ENCODE measurements around the gene NBPF1.
"Not testable (repeated sequence)": the region's sequence is repeated elsewhere in the genome, so short reads cannot be mapped to it uniquely, and the experiment has no call there.

NBPF1 gene

GRCh38 chr1:16621681-16622315 lies 8.4 kb upstream of the NBPF1 start:
- not testable (repeated sequence) for DNase-seq (ENCODE audit: low read depth)

DNA sequence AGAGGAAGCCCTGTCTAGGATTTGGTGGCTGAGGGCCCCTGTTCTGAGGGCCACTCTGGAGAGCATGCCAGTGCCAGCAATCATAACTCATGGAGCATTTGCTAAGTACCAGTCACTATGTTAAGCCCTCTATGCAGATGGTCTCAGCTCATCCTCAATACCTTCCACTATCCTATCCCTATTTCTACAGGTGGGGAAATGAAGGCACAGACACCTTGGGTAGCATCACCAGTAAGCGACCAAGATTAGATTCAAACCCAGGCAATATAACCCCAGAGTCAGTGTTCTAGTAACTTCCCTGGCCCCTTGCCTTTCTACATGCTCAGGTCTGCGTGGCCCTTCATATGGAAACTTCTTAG lies 7.9 kb upstream of the NBPF1 start:
- DNase-seq (ENCODE audit: low read depth): no peak

- DNase-seq (ENCODE audit: low read depth): not testable (repeated sequence)
These were observed 6.6 kb upstream of the NBPF1 start for GRCh38 chr1:16619803-16620501.

DNA sequence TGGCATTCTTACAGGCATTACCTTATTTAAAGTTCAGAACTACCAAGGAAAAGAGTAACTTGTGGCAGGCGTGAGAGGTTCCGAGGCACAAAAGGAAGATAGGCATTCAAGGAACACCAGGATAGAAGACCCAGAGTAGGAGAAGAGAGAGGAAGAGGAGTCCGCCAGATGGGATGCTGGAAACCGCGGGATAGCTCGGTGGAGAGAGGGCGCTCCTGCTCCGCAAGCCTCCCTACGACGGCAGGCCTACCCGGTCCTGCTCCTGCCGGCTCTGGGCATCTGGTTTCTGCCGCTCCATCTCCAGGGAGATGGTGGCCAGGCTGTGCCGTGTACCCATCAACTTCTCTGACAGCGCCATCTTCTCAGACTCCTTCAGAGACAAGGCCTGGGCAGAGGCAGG lies 5.4 kb upstream of the NBPF1 start:
- DNase-seq (ENCODE audit: low read depth): no peak

DNA sequence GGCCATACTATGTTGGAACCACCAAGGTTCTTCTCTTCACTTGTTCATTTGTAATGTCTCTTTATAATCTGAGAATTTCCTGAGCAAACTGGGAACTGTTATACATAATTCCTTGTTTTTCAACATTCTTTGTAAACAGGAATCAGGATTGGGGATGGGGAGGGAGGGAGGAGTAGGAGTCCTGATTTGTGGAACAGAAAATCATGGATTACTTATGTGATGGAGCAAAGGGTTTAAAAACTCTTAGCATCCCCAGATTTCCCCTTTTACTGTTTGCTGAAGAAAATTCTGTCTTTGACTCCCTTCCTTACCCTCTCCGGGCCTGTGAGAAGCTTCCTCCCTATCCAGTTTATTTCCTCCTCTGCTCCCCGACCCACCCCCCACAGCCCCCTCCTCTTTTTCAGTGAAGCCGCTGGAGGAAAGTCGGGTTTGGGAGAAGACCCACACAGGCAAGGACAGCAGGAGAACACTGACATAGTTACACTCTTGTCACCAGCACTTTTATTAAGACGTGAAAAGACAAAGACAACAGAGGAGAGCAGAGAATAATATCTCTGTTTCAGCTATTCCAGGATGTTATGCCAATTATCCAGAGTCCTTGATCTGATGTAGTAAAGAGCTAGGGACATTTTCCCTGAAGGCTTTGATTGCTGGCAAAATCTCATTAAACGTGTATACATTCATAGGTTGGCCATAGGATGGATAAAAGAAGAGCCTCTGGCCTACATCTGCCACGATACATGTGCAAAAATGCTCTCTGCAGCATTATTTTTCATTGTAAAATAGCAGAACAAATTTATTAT lies 4.6 kb upstream of the NBPF1 start:
- DNase-seq (ENCODE audit: low read depth): no peak

GRCh38 chr1:16617114-16617631 lies 3.8 kb upstream of the NBPF1 start:
- no peak for DNase-seq (ENCODE audit: low read depth)

GRCh38 chr1:16615253-16616252 lies 2.2 kb upstream of the NBPF1 start:
- DNase-seq (ENCODE audit: low read depth): no peak

DNA sequence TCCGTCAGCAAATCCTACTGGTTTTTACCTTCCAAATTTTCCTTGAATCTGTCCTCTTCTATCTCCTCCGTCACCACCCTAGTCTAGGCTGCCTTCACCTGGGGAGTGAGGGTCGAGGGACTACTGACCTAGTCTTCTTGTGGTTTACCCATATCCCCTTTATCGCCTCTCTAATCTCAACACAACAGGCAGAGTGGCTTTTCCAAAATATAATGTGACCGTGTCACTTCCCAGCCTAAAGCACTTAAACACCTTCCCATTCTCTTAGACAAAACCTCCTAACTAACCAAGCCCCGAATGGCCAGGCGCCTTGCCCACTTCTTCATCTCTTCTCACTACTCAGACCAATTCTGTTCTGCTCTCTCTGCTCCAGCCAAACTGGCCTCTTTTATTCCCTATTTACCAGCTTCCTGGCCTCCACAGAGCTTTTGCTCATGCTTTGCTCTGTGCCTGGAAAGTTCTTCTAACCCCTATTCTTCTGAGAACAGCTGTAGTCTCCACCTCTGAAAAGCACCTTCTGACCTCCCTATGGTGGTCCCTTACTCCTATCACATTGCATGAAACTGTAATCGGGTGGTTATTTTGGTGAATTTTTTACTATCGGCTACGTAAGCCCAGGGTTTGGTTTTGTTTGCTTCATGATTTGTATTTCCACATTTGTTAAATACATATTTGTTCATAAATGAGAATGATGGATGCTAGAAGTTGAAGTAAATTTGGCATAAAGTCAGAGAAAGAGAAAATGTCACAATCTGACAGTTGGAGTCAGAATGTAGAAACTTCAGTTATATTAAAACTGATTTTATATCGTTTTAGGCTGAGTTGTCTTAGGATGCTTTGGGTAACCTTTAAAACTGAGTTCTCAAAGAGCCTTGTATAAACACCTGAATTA lies 1.2 kb upstream of the NBPF1 start:
- no peak for DNase-seq (ENCODE audit: low read depth)

GRCh38 chr1:16612332-16613172 lies 812 bp downstream of the NBPF1 start:
- DNase-seq (ENCODE audit: low read depth): no peak

- DNase-seq (ENCODE audit: low read depth): not testable (repeated sequence)
These were observed 1.4 kb downstream of the NBPF1 start for GRCh38 chr1:16611981-16612331.

- not testable (repeated sequence) for DNase-seq (ENCODE audit: low read depth)
These were observed 2.2 kb downstream of the NBPF1 start for GRCh38 chr1:16611164-16611563.

DNA sequence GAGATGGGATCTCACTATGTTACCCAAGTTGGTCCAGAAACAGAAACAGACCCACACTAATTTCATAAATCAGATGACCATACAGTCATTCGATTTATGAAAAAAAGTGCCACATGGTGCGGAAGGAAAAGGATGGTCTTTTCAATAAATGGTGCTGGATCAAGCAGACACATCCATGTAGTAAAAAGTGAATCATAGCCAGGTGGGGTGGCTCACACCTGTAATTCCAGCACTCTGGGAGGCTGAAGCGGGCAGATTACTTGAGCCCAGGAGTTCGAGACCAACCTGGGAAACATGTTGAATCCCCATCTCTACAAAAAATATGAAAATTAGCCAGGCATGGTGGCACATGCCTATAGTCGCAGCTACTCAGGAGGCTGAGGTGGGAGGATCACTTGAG lies 2.8 kb downstream of the NBPF1 start:
- DNase-seq (ENCODE audit: low read depth): not testable (repeated sequence)

DNA sequence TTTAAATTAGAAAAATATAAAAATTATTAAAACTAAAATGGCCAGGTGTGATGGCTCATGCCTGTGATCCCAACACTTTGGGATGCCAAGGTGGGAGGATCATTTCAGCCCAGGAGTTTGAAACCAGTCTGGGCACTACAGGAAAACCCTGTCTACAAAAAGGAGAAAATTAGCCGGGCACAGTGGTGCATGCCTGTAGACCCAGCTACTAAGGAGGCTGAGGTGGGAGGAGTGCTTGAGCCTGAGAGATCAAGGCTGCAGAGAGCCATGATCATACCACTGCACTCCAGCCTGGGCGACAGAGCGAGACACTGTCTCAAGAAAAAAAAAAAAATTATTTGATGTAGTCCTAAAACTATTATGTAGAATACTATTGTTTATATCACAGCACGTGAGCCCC lies 3.6 kb downstream of the NBPF1 start:
- DNase-seq (ENCODE audit: low read depth): not testable (repeated sequence)

DNA sequence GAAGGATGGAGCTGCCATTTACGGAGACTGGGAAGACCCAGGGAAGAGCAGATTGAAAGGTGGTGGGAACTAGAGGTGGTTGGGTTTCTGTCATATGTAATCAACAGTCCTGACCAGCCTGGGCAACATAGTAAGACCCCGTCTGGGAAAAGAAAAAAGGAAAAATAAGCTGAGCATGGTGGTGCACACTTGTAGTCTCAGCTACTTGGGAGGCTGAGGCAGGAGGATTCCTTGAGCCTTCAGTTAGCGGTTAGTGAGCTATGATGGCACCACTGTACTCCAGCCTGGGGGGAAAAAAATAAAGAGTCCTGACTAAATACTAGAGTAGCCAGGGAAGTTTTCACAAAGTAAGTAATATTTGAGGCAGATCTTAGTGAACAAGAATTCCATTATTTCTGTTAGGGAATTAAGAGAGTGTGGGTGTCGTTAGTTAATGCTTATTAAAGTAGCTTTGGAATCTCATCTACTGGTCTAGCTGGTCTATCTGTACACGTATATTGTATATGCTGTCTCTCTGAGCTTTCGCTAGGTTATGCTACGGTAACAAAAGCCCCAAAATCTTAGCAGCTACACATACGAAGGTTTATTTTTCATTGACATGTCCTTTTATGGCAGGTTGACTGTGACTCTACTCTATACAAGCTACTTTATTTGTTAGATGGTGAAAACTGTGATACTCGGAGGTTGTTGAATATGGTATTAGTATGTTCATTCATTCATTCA lies 4.4 kb downstream of the NBPF1 start:
- no peak for DNase-seq (ENCODE audit: low read depth)

GRCh38 chr1:16607853-16608815 lies 5.2 kb downstream of the NBPF1 start:
- DNase-seq (ENCODE audit: low read depth): not testable (repeated sequence)

DNA sequence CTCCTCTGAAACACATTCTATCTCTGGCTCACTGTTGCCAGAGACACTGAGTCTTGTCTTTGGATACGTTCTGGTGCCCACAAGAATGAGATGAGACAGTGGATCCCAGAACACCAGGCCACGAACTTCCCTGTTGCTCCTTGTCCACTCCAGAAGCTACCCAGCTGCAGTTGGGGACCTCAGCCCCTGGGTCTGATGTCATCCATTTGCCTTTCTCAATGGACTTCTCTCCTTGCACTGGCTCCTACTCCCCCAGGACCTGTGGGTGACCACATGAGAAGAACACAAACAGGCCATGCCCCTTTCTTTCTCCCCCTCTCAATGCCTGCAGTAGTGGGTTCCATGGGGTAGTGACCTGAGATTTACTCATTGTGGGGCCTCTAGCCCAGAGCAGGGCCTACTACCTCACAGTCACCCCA lies 5.9 kb downstream of the NBPF1 start:
- DNase-seq (ENCODE audit: low read depth): no peak

DNA sequence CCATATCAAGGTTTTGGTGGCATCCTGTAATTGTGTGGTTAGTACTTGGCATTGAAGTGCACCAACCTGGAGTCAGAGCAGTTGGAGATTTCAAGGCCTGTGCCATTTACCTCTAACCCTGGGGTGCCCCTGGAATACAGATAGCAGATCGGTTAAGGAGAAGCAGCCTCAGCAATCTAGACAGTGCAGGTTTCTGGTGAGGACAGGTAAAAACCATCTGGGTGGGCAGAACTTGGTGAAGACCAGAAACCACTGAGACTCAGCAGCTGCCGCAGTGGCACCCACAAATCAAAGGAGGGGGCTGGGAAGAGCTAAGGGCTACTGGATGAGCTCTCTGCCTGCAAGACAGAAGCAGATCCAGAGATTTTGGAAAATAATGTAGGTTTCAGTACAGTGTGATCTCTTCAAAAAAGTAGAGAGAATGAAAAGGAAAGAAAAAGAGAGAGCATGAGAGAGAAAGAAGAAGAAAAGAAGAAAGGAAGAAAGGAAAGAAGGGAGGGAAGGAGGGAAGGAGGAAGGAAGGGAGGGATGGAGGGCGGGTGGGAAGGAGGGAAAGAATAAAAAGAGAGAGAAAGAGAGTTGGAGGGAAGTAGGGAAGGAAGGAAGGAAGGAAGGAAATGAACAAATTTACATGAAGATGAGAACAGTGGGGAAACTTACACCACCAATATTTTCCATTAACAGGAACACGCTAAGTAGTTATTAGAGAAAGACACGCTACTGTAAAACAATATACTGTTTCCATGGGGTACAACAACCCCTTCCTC lies 6.5 kb downstream of the NBPF1 start:
- DNase-seq (ENCODE audit: low read depth): not testable (repeated sequence)

All from stimulated activated CD8-positive, alpha-beta memory T cell treated with anti-CD3 and anti-CD28 coated beads, Interleukin-7, amount 100 ng/mL, for 24 hours (primary cell).